HG03354 (cell line): Measurements from ENCODE around the gene COL4A2.

Source experiments
- ATAC-seq: cut with Tn5 transposase; IDR thresholded peaks from one replicate; pipeline ENCODE4 v1.9.1; 2021; ENCODE audit warnings: mild to moderate bottlenecking; ENCODE audit not compliant: unreplicated experiment, poor library complexity, severe bottlenecking

The COL4A2 gene

GRCh38 chr13:110423689-110424302, 116.7 kb downstream of the COL4A2 start:
- ATAC-seq, result no peak

GRCh38 chr13:110424569-110425443, 117.7 kb downstream of the COL4A2 start:
- no peak for ATAC-seq

GRCh38 chr13:110425444-110425780, 118.3 kb downstream of the COL4A2 start:
- no peak for ATAC-seq

- no peak for ATAC-seq
Observed at GRCh38 chr13:110426735-110427134, 119.7 kb downstream of the COL4A2 start.

GRCh38 chr13:110428313-110428712, 121.2 kb downstream of the COL4A2 start:
- no peak for ATAC-seq

DNA sequence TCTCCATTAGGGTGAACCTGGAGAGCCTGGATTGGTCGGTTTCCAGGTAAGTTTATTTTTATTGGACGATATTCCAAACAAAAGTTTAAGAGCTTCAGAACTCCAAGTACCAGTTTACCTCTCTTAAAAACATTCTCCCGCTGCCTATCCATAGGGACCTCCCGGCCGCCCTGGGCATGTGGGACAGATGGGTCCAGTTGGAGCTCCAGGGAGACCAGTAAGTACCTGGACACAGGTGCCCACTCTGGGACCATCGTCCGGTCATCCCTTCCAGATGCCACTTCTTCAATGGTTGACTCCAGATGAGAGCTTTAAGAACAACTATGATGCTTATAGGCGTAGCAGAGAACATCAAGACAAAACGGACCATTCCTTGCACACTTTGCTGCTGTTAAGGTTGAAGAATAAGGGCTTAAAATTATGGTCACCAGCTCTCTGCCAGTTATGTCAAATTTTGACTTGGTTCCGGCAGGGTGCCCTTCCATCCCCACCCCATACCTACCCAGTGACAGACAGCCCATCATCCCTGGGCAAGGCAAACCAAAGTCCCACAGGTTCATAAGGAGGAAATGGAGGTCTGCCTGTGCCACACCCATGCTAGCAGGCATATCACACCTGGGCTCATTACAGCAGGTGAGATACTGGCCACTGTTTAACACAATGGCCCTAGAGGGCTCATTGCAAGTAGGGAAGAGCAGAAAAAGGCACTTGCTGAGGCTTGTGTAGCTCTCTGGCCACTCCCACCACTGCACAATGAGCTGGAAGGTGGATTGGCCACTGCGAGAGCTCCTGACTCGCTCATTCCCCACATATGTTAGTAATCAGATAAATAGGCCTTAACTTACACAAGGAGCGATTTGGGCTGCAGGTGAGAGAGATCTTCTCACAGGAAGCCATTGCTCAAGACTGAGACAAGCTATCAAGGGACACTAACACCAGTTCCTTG, 123.6 kb downstream of the COL4A2 start:
- no peak for ATAC-seq

GRCh38 chr13:110431425-110432294, 124.6 kb downstream of the COL4A2 start:
- ATAC-seq, result no peak

GRCh38 chr13:110432522-110432921, 125.4 kb downstream of the COL4A2 start:
- ATAC-seq, result no peak

- no peak for ATAC-seq
Observed at GRCh38 chr13:110433014-110433413, 125.9 kb downstream of the COL4A2 start.

GRCh38 chr13:110434629-110435028, 127.5 kb downstream of the COL4A2 start:
- ATAC-seq, result no peak

- ATAC-seq, result no peak
Observed at GRCh38 chr13:110435331-110435730, 128.2 kb downstream of the COL4A2 start.

GRCh38 chr13:110436276-110436675, 129.2 kb downstream of the COL4A2 start:
- ATAC-seq, result no peak

DNA sequence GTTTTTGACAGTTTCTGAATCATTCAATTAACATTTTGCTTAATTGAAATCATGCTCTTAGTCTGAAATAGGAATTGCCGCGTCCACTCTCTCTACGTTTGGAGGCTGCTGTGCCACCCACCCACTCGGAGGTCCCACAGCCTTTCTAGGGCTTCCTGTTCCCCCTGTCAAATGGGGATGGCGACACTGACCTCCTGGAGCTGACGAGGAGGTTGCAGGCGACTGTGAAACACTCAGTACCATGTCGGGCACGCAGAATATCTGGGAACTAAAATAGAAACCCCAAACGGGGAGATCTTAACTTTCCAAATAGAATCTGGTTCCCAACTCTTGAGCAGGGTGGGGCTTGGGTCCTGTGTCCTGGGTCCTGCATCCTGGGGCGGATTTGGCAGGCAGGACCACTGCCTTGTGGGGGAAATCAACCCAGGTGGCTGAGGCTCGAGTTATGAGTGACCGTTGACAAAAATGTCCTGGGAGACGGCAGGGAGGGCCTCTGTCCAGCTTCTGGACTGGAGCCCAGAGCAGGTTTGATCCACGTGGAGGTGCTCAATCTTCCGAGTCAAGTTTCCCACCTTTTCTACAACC, 129.8 kb downstream of the COL4A2 start:
- ATAC-seq, result no peak

DNA sequence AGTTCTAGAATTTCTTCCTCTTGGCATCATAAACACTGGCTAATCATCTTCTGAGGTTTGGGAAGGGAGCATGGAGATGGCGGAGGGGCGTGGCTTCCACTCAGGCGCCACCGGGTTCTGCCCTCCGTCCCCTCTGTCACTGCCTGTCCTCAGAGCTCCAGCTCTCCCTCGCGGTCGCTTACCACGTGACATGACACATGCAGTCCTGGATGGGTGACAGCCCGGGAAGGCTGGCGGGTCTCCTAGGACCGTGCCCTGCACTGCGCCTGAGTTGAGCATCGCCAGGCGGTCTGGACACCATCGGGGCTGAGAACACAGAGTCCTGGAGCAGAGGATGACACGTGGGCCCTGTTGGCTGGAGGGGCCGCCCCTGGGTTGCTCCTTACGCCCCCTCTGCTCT, 131.1 kb downstream of the COL4A2 start:
- ATAC-seq, result no peak

DNA sequence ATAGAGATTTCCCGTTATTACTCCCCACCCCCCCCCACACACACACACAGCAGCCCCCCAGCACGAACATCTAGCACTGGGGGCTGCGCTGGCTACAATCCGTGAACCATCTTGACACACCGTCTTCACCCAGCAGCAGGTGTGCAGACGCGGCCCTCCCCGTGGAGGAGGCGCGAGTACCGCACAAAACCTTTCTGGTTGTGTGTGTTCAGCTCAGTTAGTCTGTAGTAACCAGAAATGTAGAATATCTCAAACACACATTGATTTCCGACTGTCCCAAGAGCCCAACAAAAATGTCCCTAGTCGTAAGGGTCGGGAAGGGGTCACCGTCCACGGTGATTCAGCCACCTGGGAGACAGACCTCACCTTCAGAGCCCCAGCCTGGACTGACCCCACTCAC, 131.7 kb downstream of the COL4A2 start:
- no peak for ATAC-seq

DNA sequence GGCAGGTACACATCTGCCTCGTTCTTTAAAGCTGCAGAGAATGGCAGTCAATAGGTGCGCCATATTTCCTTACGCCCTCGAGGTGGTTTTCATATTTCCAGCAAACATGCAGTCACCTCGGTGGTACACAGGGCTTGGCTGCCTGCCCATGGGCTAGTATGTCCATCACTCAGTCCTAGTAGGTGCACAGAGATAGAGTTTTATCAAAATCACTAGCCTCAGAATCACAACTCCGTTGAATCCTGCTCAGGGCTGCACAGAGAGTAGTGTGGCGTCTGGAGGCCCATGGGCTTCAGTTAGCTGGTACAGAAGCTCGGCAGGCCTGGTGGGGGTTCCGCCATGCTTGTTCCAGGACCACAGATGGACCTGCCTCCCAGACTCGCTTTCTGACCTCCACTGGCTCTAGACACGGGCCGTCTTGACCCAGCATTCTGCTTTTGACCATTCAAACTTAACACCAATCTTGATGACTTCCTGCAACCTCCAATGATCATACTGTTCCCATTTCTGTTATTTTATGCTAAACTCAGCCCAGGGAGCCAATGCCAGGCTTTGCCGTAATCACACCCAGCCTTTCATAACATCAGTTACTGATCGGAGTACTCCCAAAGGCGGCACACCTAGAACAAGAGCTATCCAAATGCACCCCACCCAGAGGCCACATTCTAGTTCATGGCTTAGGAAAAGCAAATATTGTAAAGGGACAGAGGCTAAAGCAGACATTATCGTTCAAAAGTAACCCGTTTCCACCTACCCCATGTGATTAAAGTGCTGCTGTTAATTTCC, 134.1 kb downstream of the COL4A2 start:
- no peak for ATAC-seq

DNA sequence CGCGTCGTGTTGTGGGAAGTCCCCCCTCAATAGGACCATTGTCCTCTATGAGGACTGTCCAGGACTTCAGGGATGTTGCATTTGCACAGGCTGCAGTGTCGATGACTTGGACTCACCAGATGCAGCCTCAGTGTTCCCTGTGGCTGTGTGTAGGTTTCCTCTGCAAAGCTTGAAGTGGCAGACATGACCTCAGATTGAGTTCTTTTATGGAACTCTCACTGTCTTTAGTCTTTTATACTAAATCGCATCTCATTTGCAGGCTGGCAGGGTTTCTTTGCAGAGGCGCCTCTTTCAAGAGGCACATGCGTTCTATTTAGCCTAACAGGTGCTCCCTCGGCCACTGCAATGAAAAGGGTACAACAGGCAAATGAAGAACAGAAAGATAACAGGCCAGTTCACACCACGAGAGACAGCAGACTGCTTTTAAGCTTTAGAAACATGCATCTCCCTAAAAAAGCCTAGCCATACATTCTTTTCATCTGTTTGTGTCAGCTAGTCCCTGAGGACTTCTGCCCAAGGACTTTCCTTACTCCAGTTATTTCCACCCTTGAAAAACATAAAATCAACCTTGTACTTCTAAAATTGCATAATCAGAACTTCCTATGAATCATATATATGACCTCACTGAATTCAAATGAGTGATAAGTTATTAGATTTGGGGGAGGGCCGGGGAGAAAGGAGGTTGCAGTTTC, 136.0 kb downstream of the COL4A2 start:
- no peak for ATAC-seq
